ENCODE data around the gene PTS.
A peak's percentile ranks its signal among the peaks of the same experiment; 100 is the strongest.

PTS gene

DNA sequence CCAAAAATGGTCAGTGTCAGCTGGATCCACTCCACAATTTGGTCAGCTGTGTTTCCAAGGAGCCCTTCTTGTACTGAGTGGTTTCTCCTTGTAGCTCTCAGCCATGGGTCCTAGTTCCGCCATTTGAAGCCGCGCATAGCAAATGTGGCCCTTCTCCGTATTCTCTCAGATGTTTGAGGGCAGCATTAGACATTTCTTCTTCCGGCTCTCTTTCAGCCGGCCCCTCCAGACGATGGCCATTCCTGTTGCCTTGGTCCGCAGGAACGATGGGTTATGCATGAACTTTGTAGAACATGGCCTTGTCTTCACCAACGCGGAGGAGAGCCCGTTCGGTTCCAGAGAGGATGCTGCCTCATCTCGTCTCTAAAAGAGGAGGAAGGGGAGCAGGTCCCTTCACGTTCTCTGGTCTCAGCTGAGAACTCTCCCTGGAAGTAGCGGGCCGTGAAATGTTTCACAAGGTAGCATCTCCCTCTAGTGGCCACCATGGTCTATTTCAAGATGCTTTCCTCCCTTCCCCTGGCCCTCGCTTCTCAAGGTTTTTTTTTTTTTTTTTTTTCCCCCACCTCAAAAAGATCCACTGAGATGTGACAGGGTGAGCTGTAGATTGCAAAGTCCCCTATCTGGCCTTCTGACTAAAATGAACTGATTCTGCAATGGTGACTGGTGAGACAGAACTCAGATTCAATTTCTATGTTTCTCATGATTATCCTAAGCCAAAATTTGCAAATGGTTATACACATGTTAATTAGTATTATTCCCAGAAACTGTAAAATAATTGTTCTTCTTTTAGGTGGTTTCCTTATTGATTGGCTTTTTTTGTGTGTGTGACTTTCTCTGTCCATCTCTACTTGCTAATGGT lies 54.3 kb downstream of the PTS start:
- FAIRE-seq (peak; percentile 94), DNase-seq (ENCODE audit: insufficient read length, low spot score) (peak; percentile 66)
- TF ChIP-seq POU2F2 (IDR thresholded peaks at IDR 0.05; ENCODE audit: low read depth, low read length) = no peak
- no peak for TF ChIP-seq POLR2AphosphoS5 (IDR thresholded peaks at IDR 0.05; ENCODE audit: low read depth, low read length)
- peak; percentile 85 for TF ChIP-seq PAX5 (IDR thresholded peaks at IDR 0.05; ENCODE audit: insufficient read depth, low read length, severe bottlenecking)
- no peak for TF ChIP-seq TAF1 (IDR thresholded peaks at IDR 0.05; ENCODE audit: low read depth, low read length)

- DNase-seq (ENCODE audit: insufficient read length, low spot score) = no peak
- FAIRE-seq = no peak
- no peak for TF ChIP-seq PAX5 (IDR thresholded peaks at IDR 0.05; ENCODE audit: insufficient read depth, low read length, severe bottlenecking)
- no peak for TF ChIP-seq POLR2AphosphoS5 (IDR thresholded peaks at IDR 0.05; ENCODE audit: low read depth, low read length)
- TF ChIP-seq POLR2A (IDR thresholded peaks at IDR 0.05; ENCODE audit: low read depth, low read length) = no peak
- TF ChIP-seq TAF1 (IDR thresholded peaks at IDR 0.05; ENCODE audit: low read depth, low read length) = no peak
- TF ChIP-seq POU2F2 (IDR thresholded peaks at IDR 0.05; ENCODE audit: low read depth, low read length) = no peak
- no peak for TF ChIP-seq SPI1 (IDR thresholded peaks at IDR 0.05; ENCODE audit: low read depth, low read length)
These were observed 55.5 kb downstream of the PTS start for GRCh38 chr11:112281726-112282125.
